Endothelial cell of umbilical vein (primary cell): ENCODE results near the gene GNL2. TPM values are rescaled to one million over a fixed set of nuclear protein-coding genes. Genes with fewer than 3 reads are reported as not detected.
A peak's percentile ranks its signal among the peaks of the same experiment; 100 is the strongest.

Experiments
- BruUV-seq: library from RNA; stranded (reverse); fragments of 400-500 nt; replicated peaks from 2 replicates; lab custom pipeline; 2021; lab: Mats Ljungman, UMichigan
- CTCF ChIA-PET: fragments of 300-600, 350-600 bp; sonication (Branson Sonifier 250); formaldehyde crosslinking; loops from one replicate; lab custom pipeline; 2021; ENCODE audit warnings: antibody characterized with exemption, inconsistent platforms; lab: Charles Lee
- POLR2A ChIA-PET: fragments of 300-600, 350-600 bp; sonication (Branson Sonifier 250); formaldehyde crosslinking; loops from one replicate; lab custom pipeline; 2021; ENCODE audit warnings: antibody characterized with exemption, inconsistent platforms; lab: Charles Lee
- DNase-seq: peaks from one replicate; pipeline ENCODE4 v3.0.0-alpha.2; 2011; ENCODE audit warnings: low read depth, low spot score
- FAIRE-seq: peaks from 2 replicates; lab custom pipeline; 2011; peaks lifted over from hg19 to GRCh38; lab: Jason Lieb, UNC
- H2AFZ ChIP-seq: 2 replicates; pipeline ENCODE4 v1.6.0; 2012; ENCODE audit warnings: low read depth, low read length, control low read depth, inconsistent platforms
- H3K27ac ChIP-seq: 2 replicates; pipeline ENCODE4 v1.5.1; 2011; ENCODE audit warnings: low read depth, mild to moderate bottlenecking, control low read depth, low read length, moderate library complexity; ENCODE audit not compliant: insufficient read depth
- H3K27me3 ChIP-seq, 2 experiments: 2 replicates each; pipeline versions ENCODE4 v1.6.0 to v1.6.1; 2011; ENCODE audit warnings: low read length in 2 of 2, mixed read lengths in 1 of 2; ENCODE audit not compliant: control insufficient read depth in 2 of 2, insufficient read depth in 2 of 2
- H3K36me3 ChIP-seq, 2 experiments: 2 replicates in 1 of 2; 3 replicates in 1 of 2; pipeline ENCODE4 v1.5.1; 2011; ENCODE audit warnings: low read length in 2 of 2, mild to moderate bottlenecking in 1 of 2, moderate library complexity in 1 of 2; ENCODE audit not compliant: control insufficient read depth in 2 of 2, insufficient read depth in 2 of 2; ENCODE audit errors: extremely low read depth in 1 of 2
- H3K4me1 ChIP-seq: 3 replicates; pipeline ENCODE4 v1.5.1; 2011; ENCODE audit warnings: mild to moderate bottlenecking, low read length; ENCODE audit not compliant: control insufficient read depth, insufficient read depth; ENCODE audit errors: extremely low read depth
- H3K4me2 ChIP-seq: 2 replicates; pipeline ENCODE4 v1.6.1; 2011; ENCODE audit warnings: low read length, control low read depth, mixed read lengths; ENCODE audit not compliant: insufficient read depth
- H3K4me3 ChIP-seq, 3 experiments: fragments of 200-600 bp in 1 of 3; sonication (generic), shearing (Covaris generic) in 1 of 3; replicated peaks in 1 of 3; 2 replicates each; pipeline ENCODE4 v1.5.1; 2011 to 2016; ENCODE audit warnings: control low read depth in 3 of 3, low read length in 3 of 3, mild to moderate bottlenecking in 2 of 3, inconsistent platforms in 1 of 3, low read depth in 1 of 3, moderate library complexity in 1 of 3; ENCODE audit not compliant: insufficient read depth in 1 of 3
- H3K79me2 ChIP-seq: 2 replicates; pipeline ENCODE4 v1.6.0; 2012; ENCODE audit warnings: low read length, inconsistent platforms; ENCODE audit not compliant: control insufficient read depth, insufficient read depth
- H3K9ac ChIP-seq: replicated peaks from 2 replicates; pipeline ENCODE3; 2011; ENCODE audit warnings: low read length, control low read depth; ENCODE audit not compliant: insufficient read depth; ENCODE audit errors: extremely low read depth
- H3K9me1 ChIP-seq: replicated peaks from 3 replicates; pipeline ENCODE4 v1.6.0; 2011; ENCODE audit warnings: mild to moderate bottlenecking, low read length; ENCODE audit not compliant: control insufficient read depth, insufficient read depth; ENCODE audit errors: extremely low read depth
- H3K9me3 ChIP-seq: replicated peaks from 2 replicates; pipeline ENCODE4 v1.5.1; 2012; ENCODE audit warnings: low read length, inconsistent platforms; ENCODE audit not compliant: control insufficient read depth, insufficient read depth
- H4K20me1 ChIP-seq: replicated peaks from 2 replicates; pipeline ENCODE3; 2011; ENCODE audit warnings: mild to moderate bottlenecking, low read length; ENCODE audit not compliant: control insufficient read depth, insufficient read depth; ENCODE audit errors: extremely low read depth
- EZH2 ChIP-seq: IDR thresholded peaks from 2 replicates; pipeline ENCODE4 v1.6.1; 2012; ENCODE audit warnings: borderline replicate concordance, low read depth, mild to moderate bottlenecking, moderate library complexity, low read length, inconsistent platforms; ENCODE audit not compliant: severe bottlenecking
- FOS ChIP-seq: IDR thresholded peaks from 2 replicates; pipeline ENCODE4 v1.6.1; 2011; ENCODE audit warnings: mild to moderate bottlenecking, low read length, moderate library complexity, borderline replicate concordance; ENCODE audit not compliant: insufficient read depth
- GATA2 ChIP-seq: IDR thresholded peaks from 2 replicates; pipeline ENCODE4 v1.7.0; 2011; ENCODE audit warnings: low read depth, mild to moderate bottlenecking, moderate library complexity, mixed read lengths, low read length; ENCODE audit not compliant: insufficient read length, insufficient read depth
- JUN ChIP-seq: IDR thresholded peaks from 2 replicates; pipeline ENCODE4 v1.6.1; 2011; ENCODE audit warnings: borderline replicate concordance, low read depth; ENCODE audit not compliant: insufficient read length, insufficient read depth
- MAX ChIP-seq: IDR thresholded peaks from 2 replicates; pipeline ENCODE4 v1.6.1; 2011; ENCODE audit not compliant: insufficient read depth, insufficient read length
- MYC ChIP-seq: IDR thresholded peaks from one replicate; pipeline ENCODE4 v1.6.1; 2011; ENCODE audit warnings: mild to moderate bottlenecking, low read depth, low read length
- POLR2A ChIP-seq: IDR thresholded peaks from 2 replicates; pipeline ENCODE4 v1.6.1; 2012; ENCODE audit warnings: low read depth, mild to moderate bottlenecking, control low read depth, low read length
- POLR2AphosphoS5 ChIP-seq: IDR thresholded peaks from 2 replicates; pipeline ENCODE4 v1.6.1; 2012; ENCODE audit warnings: low read depth, mild to moderate bottlenecking, control low read depth, low read length, moderate library complexity; ENCODE audit not compliant: insufficient read depth
- dilution Hi-C: fragments of 300-500 bp; cut with MboI; formaldehyde crosslinking; loops from one replicate; pipeline ENCODE4 v1.15.0; 2019; ENCODE audit warnings: low sequenced_read_pairs; ENCODE audit not compliant: extremely low pct_ligation_motif_present
- intact Hi-C: fragments of 100-400 bp; cut with micrococcal nuclease; formaldehyde crosslinking; loops from one replicate; pipeline ENCODE4 v1.10.0; 2022
- polyA plus RNA-seq, 4 experiments: library from polyadenylated mRNA; depleted of rRNA in 3 of 4; stranded (reverse) in 3 of 4; unstranded in 1 of 4; fragments of >200 nt; gene quantifications; 2 replicates each; pipeline versions ENCODE4 v1.2.1 to v1.2.3, GENCODE V29; 2011 to 2012; ENCODE audit warnings: missing spikeins in 1 of 4
- total RNA-seq: library from RNA; stranded (reverse); gene quantifications from 2 replicates; pipeline ENCODE4 v1.2.3, GENCODE V29; 2021
- TF ChIP-seq, protein P1 (sequence below), 2 donors: IDR thresholded peaks; 1 replicate in 1 of 2; 2 replicates in 1 of 2; pipeline ENCODE4 v1.5.1; 2011; ENCODE audit warnings: low read length in 2 of 2, mild to moderate bottlenecking in 2 of 2, moderate library complexity in 2 of 2, control low read depth in 1 of 2, inconsistent platforms in 1 of 2, low read depth in 1 of 2; ENCODE audit not compliant: insufficient read depth in 1 of 2; ENCODE audit errors: extremely low read depth in 1 of 2

The GNL2 gene
- total and polyA plus RNA-seq, 2 donors (not counting 3 experiments of a cell fraction or from before 2014, with no cell fraction given) = 18.0 to 55.5 TPM

DNA sequence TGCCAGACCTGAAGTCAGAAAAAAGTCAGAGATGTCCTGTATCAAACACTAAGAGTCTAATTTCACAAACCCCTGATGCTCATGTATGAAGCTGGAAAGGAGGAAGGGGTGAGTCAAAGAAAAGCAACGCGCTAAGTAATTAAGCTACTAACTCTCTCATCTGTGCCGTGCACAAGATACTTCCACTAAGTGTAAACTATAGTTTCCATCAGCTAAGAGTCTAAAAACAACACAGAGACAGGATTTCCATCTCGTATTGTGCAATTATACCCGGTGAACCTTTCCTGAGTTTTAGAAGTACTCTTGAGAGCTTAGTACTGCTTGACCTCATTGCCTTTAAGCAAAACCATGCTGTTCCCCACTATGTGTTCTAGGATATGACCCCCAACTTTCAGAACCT, 20.0 kb downstream of the GNL2 start:
- dilution Hi-C loops = no loop called here
- CTCF ChIA-PET = interaction anchor here (0.6 to 1.6 kb wide), 13 partner anchors 13 to 1141 kb away, joined by 3 to 6 read pairs (median 4); partner anchors contain the start of genes CDCA8, DNALI1, MEAF6 and SNIP1
- H4K20me1 ChIP-seq = no peaks in the 10 kb centered on the region
- H3K27ac ChIP-seq = peak overlapping the region; percentile 72
- POLR2A ChIA-PET = interaction anchor here (0.6 kb wide), 1 partner anchor 1460 kb away, joined by 4 read pairs; no protein-coding TSS in a partner anchor
- FAIRE-seq (no peak), DNase-seq (peak; percentile 68)
- no peaks in the 10 kb centered on the region for H3K79me2 ChIP-seq
- H3K36me3 ChIP-seq = peaks cover 15 to 24% of the 10 kb centered on the region in 2 experiments
- H3K4me3 ChIP-seq = no peak overlapping the region
- no peak overlapping the region for H2AFZ ChIP-seq
- peak overlapping the region; percentile 14 for H3K4me2 ChIP-seq
- intact Hi-C loops = loop anchor here (1.0 to 10.0 kb wide), 6 partner anchors 13 to 439 kb away; partner anchors contain the start of genes GNL2, MEAF6 and UTP11
- peaks cover 36% of the 10 kb centered on the region for H3K4me1 ChIP-seq
- BruUV-seq = no TSS peak
- no peaks in the 10 kb centered on the region for H3K9me3 ChIP-seq
- TF ChIP-seq MAX (no peak), EZH2 (no peak), POLR2A (no peak), MYC (no peak), POLR2AphosphoS5 (no peak), FOS (no peak), JUN (no peak), GATA2 (no peak)
- TF ChIP-seq, protein P1, sequence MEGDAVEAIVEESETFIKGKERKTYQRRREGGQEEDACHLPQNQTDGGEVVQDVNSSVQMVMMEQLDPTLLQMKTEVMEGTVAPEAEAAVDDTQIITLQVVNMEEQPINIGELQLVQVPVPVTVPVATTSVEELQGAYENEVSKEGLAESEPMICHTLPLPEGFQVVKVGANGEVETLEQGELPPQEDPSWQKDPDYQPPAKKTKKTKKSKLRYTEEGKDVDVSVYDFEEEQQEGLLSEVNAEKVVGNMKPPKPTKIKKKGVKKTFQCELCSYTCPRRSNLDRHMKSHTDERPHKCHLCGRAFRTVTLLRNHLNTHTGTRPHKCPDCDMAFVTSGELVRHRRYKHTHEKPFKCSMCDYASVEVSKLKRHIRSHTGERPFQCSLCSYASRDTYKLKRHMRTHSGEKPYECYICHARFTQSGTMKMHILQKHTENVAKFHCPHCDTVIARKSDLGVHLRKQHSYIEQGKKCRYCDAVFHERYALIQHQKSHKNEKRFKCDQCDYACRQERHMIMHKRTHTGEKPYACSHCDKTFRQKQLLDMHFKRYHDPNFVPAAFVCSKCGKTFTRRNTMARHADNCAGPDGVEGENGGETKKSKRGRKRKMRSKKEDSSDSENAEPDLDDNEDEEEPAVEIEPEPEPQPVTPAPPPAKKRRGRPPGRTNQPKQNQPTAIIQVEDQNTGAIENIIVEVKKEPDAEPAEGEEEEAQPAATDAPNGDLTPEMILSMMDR (IDR thresholded peaks at IDR 0.05; ENCODE audit: extremely low read depth in 1 of 2, insufficient read depth in 1 of 2, low read depth in 1 of 2, low read length in 2 of 2) = no peak
- H3K27me3 ChIP-seq = no peaks in the 10 kb centered on the region
- H3K9ac ChIP-seq = peak overlapping the region; percentile 48
- H3K9me1 ChIP-seq = no peaks in the 10 kb centered on the region
